Measurements from ENCODE around the gene KCNF1. TPM values are rescaled to one million over a fixed set of nuclear protein-coding genes. Genes with fewer than 3 reads are reported as not detected.

Gene KCNF1
- total and polyA plus RNA-seq, 2 experiments from 2014 or later: 0.67 to 0.87 TPM

DNA sequence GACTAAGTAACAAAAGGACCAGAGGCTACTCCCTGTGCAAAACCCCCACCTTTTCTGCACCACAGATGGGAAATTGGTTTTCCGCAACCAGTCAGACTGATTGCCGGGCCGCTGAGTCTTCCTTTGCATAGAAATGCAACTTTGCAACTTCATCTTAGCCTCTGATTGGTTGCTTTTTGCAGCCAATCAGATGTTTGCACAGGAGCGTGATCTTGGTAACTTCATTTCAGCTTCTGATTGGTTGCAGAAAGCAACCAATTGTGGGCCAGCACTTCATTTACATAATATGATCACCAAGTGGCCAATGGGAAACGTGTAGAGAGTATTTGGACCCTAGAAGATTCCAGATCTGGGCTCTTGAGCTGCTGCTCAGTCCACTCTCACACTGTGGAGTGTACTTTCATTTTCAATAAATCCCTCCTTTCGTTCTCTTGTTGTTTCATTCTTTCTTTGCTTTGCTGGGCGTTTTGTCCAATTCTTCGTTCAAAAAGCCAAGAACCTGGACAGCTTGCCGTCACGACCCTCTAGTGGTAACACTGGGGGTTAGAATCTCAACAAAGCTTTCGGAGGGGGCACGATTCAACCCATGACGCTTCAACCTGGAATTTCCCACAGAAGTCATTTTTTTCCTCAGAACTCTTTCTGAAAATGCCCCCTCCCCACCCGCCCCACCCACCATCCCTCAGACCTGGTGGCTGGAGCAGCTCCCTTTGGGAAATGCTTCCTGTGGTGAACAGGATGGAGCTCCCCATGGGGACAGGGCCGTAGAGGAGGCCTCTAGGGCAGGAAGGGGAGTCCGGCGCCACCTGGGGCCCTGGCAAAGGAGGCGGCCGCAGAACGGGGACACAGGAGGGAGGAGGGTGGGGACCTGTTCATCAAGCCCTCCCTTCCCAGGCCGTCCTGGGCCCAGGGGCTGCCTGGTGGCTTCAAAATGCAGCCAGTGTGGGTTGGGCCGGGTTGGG lies 31.8 kb upstream of the KCNF1 start:
- no peak overlapping the region for H3K4me2 ChIP-seq
- H3K4me3 ChIP-seq: no peak overlapping the region
- no peaks in the 10 kb centered on the region for H3K9me2 ChIP-seq (replicated peaks; ENCODE audit: insufficient read depth)
- no peak overlapping the region for H3K27ac ChIP-seq
- no peaks in the 10 kb centered on the region for H3K79me2 ChIP-seq
- no peaks in the 10 kb centered on the region for H4K20me1 ChIP-seq (ENCODE audit: insufficient read depth, poor library complexity, severe bottlenecking)
- WGBS (ENCODE audit: low lambda C conversion rate, missing lambda C conversion rate): 87% methylated on average over 22 of the region's 22 CpGs
- peaks cover 33% of the 10 kb centered on the region for H3K4me1 ChIP-seq (ENCODE audit: insufficient read depth)
- H3K27me3 ChIP-seq: no peaks in the 10 kb centered on the region
- TF ChIP-seq EZH2phosphoT487 (IDR thresholded peaks at IDR 0.05; ENCODE audit: low read depth, severe bottlenecking, unreplicated experiment): no peak
- no peak for TF ChIP-seq EZH2 (IDR thresholded peaks at IDR 0.05; ENCODE audit: borderline replicate concordance)
- TF ChIP-seq CTCF (IDR thresholded peaks at IDR 0.05; ENCODE audit: poor library complexity): no peak
- H3K9me3 ChIP-seq (ENCODE audit: low read depth): no peaks in the 10 kb centered on the region
- no peak overlapping the region for H2AFZ ChIP-seq
- no peaks in the 10 kb centered on the region for H3K36me3 ChIP-seq (replicated peaks; ENCODE audit: insufficient read depth, low read depth)
- no peak for DNase-seq (ENCODE audit: low spot score)

DNA sequence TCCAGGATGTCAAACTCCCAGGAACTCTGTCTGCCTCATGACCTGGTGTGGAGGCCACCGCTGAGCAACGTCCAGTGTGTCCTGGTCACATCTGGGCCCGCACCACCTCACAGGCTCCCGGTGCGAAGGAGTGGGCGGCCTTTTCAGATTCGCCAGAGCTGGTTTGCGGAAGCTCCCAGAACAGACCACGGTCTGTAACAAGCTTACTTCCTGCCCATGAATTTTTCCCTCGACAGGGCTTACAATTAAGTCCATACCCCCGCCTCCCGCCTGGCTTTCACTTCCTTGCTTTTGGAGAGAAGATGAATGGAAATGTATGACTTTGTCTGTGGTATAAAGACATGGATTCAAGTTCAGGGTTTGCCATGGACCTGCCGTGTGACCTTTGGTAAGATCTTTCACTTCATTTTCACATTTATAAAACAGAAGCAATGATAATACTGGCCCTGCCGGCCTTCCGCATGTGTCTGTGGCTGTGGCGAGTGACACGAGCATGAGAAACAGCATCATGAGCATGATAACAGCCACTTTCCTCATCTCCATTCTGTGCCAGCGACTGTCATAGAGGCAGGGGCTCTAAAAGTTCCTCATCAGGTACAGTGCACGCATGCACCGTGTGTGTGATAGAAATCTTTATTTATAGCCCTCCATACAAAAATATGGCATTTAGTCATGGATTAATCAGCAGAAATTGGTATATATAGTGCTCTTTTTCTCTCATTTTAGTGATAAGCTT lies 31.0 kb upstream of the KCNF1 start:
- Histone ChIP-seq H3K9me3 (ENCODE audit: low read depth) (no peaks in the 10 kb centered on the region), H4K20me1 (ENCODE audit: insufficient read depth, poor library complexity, severe bottlenecking) (no peaks in the 10 kb centered on the region)
- DNase-seq (ENCODE audit: low spot score): no peak

DNA sequence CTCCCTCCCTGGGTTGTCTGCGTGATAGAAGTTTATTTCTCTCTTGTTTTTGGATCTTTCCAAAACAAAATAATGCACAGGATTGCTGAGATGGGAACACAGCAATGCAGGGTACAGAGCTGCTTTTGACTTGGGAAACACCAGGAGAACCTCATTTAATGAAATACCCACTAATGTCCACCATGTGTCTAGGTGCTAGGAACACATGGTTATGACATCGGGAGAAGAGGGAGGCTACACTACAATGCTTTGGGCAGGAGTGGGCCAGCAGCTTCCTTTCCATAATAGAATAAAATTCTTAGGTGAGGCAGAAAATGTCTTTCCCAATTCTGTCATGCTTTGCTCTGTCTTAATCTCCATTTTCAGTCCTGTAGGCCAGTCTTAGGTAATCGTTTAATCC lies 29.2 kb upstream of the KCNF1 start:
- TF ChIP-seq EZH2phosphoT487 (IDR thresholded peaks at IDR 0.05; ENCODE audit: low read depth, severe bottlenecking, unreplicated experiment) (no peak), EZH2 (IDR thresholded peaks at IDR 0.05; ENCODE audit: borderline replicate concordance) (no peak), CTCF (IDR thresholded peaks at IDR 0.05; ENCODE audit: poor library complexity) (no peak)
- Histone ChIP-seq H3K27ac (no peak overlapping the region), H3K4me1 (ENCODE audit: insufficient read depth) (peaks cover 43% of the 10 kb centered on the region), H3K4me2 (no peak overlapping the region), H3K79me2 (no peaks in the 10 kb centered on the region), H3K27me3 (no peaks in the 10 kb centered on the region), H3K4me3 (no peak overlapping the region), H2AFZ (no peak overlapping the region), H4K20me1 (ENCODE audit: insufficient read depth, poor library complexity, severe bottlenecking) (no peaks in the 10 kb centered on the region), H3K9me3 (ENCODE audit: low read depth) (no peaks in the 10 kb centered on the region), H3K36me3 (replicated peaks; ENCODE audit: insufficient read depth, low read depth) (no peaks in the 10 kb centered on the region), H3K9me2 (replicated peaks; ENCODE audit: insufficient read depth) (no peaks in the 10 kb centered on the region)
- DNase-seq (ENCODE audit: low spot score): no peak
- 78% methylated on average over 3 of the region's 3 CpGs for WGBS (ENCODE audit: low lambda C conversion rate, missing lambda C conversion rate)

More for the DNA sequence above, 31.0 kb upstream of the KCNF1 start:
- H3K79me2 ChIP-seq: no peaks in the 10 kb centered on the region
- no peaks in the 10 kb centered on the region for H3K27me3 ChIP-seq
- no peak overlapping the region for H3K27ac ChIP-seq
- no peak overlapping the region for H2AFZ ChIP-seq
- H3K4me3 ChIP-seq: no peak overlapping the region
- no peaks in the 10 kb centered on the region for H3K36me3 ChIP-seq (replicated peaks; ENCODE audit: insufficient read depth, low read depth)
- TF ChIP-seq EZH2 (IDR thresholded peaks at IDR 0.05; ENCODE audit: borderline replicate concordance) (no peak), EZH2phosphoT487 (IDR thresholded peaks at IDR 0.05; ENCODE audit: low read depth, severe bottlenecking, unreplicated experiment) (no peak), CTCF (IDR thresholded peaks at IDR 0.05; ENCODE audit: poor library complexity) (no peak)
- H3K9me2 ChIP-seq (replicated peaks; ENCODE audit: insufficient read depth): no peaks in the 10 kb centered on the region
- 94% methylated on average over 20 of the region's 20 CpGs for WGBS (ENCODE audit: low lambda C conversion rate, missing lambda C conversion rate)
- no peak overlapping the region for H3K4me2 ChIP-seq
- peaks cover 42% of the 10 kb centered on the region for H3K4me1 ChIP-seq (ENCODE audit: insufficient read depth)
